HL-60/S4 (cell line): Measurements from ENCODE around the gene B3GNT8.
"Not testable (repeated sequence)": the region's sequence is repeated elsewhere in the genome, so short reads cannot be mapped to it uniquely, and the experiment has no call there.

Source experiments
- in situ Hi-C: fragments of 300-500 bp; cut with MboI; formaldehyde crosslinking; loops from 2 replicates; pipeline ENCODE4 v1.14.3; 2022; ENCODE audit warnings: low sequenced_read_pairs

The B3GNT8 gene

DNA sequence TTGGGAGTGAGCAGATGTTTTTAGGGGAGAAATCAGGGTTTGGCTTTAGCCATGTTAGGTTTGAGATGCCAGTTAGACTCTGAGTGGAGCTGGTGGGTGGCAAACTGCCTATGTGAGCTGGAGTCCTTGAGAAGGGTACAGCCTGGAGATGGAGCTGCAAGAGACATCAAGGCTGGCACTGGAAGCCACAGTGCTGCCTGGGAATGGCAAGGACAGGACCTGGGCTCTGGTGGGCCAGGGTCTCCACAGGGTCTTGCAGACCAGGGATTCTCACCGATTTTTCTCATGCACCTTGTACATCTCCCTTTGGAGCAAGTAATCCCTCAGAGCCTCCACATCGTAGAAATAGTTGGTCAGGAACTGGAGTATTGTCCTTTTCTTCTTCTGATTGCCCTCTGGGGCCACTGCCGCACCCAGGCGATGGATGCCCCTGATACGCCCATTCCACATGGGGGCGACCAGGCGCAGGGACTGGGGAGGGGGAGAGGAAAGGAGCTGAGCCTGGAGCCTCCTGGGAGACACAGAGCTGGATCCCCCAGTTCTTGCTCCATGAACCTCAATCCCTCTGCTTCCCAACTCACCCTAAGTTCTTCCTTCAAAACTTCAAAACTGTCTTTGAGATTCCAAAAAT lies 10.9 kb upstream of the B3GNT8 start:
- in situ Hi-C loops: no loop called here

- in situ Hi-C loops: no loop called here
Observed at GRCh38 chr19:41436674-41436951, 9.4 kb upstream of the B3GNT8 start.

DNA sequence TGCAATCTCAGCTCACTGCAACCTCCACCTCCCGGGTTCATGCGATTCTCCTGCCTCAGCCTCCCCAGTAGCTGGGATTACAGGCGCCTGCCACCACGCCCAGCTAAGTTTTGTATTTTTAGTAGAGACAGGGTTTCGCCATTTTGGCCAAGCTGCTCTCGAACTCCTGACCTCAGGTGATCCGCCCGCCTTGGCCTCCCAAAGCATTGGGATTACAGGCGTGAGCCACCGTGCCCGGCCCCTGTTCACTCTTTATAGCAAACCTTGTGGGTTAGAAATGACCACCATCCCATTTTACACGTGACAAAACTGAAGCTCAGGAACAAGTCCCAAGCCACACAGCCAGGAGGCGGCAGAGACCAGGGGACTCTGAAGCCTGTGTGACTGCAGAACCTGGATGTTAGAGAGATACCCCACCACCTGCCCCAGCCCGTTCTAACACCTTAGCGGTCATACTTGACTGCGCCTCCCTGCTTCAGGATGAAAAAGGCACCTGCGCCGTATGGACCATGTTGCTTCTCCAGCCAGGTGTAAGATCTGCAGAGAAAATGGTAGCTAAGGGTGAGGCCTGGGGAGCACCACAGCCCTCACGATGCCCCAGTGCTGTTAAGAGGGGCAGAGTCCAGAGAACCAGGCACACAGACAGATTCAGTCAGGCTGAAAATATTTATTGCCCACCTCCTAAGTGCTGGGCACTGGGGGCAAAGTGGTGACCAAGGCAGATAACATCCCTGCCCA lies 8.9 kb upstream of the B3GNT8 start:
- in situ Hi-C loops: no loop called here

DNA sequence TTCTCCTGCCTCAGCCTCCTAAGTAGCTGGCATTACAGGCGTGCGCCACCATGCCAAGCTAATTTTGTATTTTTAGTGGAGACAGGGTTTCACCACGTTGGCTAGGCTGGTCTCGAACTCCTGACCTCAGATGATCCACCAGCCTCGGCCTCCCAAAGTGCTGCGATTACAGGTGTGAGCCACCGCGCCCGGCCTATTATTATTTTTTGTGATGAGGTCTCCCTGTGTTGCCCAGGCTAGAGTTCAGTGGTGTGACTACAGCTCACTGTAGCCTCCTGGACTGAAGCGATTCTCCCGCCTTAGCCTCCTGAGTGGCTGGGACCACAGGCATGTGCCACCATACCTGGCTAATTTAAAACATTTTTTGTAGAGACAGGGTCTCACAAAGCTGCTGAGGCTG lies 8.2 kb upstream of the B3GNT8 start:
- in situ Hi-C loops: not testable (repeated sequence)

GRCh38 chr19:41434450-41434849 lies 7.3 kb upstream of the B3GNT8 start:
- in situ Hi-C loops: no loop called here

DNA sequence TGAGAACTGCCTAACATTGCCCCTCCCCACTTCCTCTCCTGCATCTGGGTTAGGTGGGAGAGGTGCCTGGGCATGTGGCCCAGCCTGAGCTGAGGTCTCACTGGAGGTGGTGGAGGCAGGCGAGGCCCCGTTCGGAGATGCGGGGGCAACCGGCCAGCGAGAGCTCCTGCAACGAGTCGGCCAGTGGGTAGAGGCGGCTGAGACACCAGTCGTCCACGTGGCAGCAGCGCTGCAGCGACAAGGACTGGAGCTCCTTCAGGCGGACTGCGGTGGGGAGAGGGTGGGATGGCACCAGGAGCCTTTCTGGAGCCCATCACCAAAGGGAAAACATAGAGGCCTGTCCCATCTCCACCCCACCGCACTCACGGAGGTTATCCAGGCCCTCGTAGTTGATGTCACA lies 6.0 kb upstream of the B3GNT8 start:
- in situ Hi-C loops: no loop called here

DNA sequence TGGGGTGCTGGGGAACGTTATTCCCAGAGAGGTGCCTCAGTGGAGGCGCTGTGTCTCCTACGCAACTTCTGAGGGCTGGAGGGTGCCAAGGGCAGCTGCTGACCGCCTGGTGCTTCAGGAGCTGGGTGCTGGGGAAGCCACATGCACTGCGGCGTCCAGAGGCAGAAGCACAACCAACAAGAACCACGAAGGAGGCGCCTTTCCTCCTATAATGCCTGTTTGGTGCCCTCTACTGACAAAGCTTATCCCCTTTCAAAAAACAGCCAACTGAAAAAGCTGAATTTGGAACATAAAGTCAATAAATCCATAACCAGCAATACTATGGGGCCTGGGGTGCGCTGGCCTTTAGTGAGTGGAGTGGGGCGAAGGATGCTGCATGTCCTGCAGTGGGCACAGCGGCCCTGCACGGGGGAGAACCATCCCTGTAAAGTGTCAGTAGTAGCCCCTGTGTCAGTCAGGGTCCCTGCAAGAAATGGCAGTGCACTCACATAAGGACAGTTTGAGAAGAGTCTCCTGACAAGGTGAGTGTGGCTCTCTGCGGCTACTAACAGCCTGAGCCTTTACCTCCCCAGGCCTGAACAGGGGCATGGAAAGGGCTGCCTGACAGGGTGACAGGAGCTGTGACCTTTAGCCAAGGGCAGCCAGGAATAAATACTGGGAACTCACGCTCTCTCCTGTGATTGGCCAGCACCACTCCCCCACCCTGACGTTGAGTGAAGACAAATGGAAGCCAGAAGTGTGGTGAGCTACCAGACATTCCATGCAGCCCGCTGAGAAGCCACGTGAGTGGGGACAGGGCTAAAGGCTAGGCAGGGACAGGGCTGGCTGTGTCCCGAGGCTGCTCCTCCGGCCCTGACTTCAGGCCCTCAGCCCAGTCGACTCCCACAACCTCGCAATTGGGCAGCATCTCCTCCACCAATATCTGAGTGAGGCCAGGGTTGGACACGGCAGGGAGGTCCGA lies 4.5 kb upstream of the B3GNT8 start:
- in situ Hi-C loops: no loop called here

DNA sequence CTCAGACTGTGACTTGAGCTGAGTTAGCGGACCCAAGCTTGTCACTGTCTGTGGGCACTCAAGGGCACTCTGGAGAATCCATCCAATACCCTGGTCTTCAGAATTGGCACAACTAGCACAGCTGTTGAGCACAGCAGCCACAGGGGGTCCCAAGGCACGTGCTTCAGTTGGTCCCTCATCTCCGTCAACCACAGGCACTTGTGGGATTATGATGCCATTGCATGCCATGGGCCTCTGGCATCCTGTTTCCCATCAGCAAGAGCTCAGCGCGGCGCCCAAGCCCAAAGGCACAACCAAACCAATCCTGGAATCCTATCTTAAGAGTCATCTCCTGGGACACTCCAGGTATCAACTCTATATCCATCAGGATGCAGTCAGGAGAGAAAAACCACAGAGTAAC lies 3.7 kb upstream of the B3GNT8 start:
- in situ Hi-C loops: no loop called here

- in situ Hi-C loops: no loop called here
Observed at GRCh38 chr19:41428481-41428859, 1.3 kb upstream of the B3GNT8 start.

DNA sequence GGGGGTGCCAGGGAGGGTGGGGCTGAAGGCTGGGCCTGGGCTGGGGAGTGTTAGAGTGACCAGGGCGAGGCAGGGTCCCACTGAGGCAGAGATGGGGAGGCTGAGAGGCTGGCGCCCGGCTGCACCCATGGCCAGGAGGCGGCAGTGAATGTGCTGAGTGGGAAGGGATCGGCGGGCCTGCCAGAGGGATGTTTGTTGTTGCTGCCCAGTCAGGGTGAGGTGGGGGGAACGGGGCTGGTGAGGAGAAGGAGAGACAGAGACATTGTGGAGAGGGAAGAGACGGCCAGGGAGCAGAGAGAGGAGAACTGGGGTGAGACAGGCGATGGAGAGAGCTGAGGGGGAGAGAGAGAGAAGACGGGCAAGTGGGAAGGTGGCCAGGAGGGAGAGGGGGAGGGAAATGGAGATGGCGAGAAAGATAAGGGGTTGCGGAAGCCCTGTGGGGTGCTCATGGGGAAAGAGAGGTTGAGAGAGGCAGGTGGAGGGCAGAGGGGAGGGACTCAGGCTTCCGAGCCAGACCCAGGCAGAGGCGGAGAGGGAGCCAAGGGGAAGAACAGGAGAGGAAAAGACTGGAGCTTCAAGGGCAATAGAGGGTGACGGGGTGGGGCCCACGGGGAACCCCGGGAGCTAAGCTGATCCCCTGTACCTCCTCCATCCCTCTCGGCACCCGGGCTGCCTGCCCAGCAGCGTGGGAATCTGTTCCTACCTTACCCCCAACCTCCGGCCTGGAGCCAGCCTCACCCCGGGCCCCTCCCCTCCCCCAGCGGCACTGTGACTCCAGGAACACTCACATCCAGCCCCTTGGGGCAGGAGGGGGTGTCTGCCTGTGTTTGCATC lies 690 bp upstream of the B3GNT8 start:
- in situ Hi-C loops: no loop called here

DNA sequence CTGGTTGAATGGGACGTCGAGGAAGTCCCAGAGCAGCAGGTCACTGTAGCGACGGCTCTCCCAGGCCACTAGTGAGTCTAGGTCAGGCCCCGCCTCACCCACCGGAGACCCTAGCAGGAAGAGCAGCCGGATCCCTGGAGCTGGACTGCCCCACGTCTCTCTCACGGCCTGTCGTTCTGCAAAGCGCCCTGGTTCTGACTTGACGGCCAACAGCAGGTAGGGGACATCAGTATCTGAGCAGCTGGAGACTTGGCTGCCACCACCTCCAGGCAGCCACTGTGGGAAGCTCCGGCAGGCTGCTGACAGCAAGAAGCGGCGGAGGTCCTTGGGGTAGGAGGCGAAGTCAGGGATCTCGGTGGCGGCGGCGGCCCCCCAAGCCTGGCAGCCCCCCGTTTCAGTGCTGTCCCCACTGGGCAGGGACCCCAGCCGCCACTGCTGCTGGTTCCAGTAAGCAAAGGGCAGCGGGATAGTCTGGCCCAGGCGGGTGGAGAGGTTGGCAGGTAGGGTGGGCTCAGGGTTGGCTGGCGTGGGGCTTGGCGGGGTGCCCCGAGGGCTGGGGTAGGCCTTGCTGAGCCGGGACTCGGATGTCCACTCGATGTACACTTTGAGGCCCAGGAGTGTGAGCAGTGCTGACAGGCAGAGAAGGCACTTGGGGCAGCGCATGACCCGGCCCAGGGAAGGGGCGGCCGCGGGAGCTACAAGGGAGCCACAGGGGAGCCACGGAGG lies 895 bp downstream of the B3GNT8 start:
- in situ Hi-C loops: no loop called here

GRCh38 chr19:41425174-41426115 lies 1.7 kb downstream of the B3GNT8 start:
- in situ Hi-C loops: no loop called here

GRCh38 chr19:41424335-41425173 lies 2.6 kb downstream of the B3GNT8 start:
- in situ Hi-C loops: no loop called here

GRCh38 chr19:41422955-41423354 lies 4.2 kb downstream of the B3GNT8 start:
- in situ Hi-C loops: no loop called here

- in situ Hi-C loops: no loop called here
Observed at GRCh38 chr19:41422456-41422855, 4.7 kb downstream of the B3GNT8 start.

GRCh38 chr19:41421973-41422372 lies 5.2 kb downstream of the B3GNT8 start:
- in situ Hi-C loops: no loop called here

DNA sequence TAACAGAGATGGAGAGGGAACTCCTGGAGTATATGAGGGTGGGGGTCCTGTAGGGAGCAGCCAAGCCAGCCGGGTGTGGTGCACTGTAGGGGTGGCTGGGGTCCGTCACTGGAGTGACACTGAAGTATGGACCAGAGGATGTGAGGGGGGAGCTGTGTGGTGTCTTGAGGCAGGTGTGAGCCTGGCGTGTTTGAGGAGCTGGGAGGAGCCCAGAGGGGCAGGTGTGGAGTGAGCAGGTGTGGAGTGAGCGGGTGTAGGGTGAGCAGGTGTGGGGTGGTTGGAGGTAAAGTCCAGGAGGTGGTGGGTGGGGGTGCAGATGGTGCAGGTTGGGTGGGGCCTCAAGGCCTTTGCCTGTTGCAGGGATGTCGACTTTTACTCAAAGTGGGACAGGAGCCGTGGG lies 5.9 kb downstream of the B3GNT8 start:
- in situ Hi-C loops: no loop called here

DNA sequence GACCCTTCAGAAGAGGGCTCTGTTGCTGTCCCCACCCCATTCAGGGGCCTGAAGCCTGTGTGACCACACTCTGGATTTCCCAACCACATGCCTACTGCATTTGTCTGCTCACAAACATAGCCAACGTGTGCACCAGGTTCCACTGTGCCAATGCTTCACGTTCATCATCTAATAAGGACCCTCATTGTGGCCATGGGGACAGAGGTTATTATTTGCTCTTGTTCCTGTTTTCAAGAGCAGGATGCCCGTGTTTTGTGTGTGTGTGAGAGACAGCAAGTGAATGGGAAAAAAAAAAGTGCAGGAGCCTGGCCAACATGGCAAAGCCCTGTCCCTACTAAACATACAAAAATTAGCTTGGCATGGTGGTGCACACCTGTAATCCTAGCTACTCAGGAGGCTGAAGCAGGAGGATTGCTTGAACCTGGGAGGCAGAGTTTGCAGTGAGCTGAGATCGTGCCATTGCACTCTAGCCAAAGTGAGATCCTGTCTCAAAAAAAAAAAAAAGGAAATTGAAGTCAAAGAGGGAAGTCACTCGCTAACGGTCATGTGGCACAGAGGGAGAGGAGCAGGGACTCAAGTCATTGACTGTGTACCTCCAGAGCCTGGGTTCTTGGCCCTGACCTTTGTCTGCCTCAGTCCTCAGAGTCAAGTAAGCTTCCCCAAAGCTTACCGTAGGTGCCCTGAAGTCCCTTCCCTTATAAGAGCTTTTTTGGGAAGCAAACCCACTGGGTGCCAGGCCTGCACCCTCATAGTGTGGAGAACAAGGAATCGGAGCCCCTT lies 6.9 kb downstream of the B3GNT8 start:
- in situ Hi-C loops: no loop called here
